ENCODE data around the gene ABCC3. TPM values are rescaled to one million over a fixed set of nuclear protein-coding genes. Genes with fewer than 3 reads are reported as not detected.

ABCC3 gene
- total and polyA plus RNA-seq, 2 of the 8 experiments (the other 6 are each of a cell fraction or from before 2014, with no cell fraction given), result 0.35 to 0.37 TPM

DNA sequence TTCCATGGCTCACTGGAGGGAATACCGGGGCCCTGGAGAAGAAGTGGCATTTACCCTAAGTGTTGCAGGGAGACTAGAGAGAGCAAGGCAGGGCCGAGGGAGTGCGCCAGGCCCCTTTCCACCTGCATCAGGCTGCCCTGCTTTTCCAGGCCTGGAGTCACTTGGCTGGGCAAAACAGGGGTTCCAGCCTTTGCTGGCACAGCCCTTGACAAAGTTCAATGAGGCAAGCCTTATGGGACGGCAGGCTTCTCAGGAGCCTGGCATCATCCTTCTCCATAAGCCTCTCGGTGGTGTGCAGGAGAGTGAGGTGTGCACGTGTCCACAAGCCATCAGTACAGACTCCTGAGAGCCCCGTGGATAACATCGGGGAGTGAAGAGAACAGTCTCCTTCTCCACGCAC, 47.1 kb upstream of the ABCC3 start (continued):
- TF ChIP-seq RFX5 (IDR thresholded peaks at IDR 0.05; ENCODE audit: borderline replicate concordance, low read depth, low read length) (no peak), TCF12 (IDR thresholded peaks at IDR 0.05; ENCODE audit: low read depth, low read length) (no peak)

All from H1 (cell line).